ENCODE data around the gene DCST1.

DNA sequence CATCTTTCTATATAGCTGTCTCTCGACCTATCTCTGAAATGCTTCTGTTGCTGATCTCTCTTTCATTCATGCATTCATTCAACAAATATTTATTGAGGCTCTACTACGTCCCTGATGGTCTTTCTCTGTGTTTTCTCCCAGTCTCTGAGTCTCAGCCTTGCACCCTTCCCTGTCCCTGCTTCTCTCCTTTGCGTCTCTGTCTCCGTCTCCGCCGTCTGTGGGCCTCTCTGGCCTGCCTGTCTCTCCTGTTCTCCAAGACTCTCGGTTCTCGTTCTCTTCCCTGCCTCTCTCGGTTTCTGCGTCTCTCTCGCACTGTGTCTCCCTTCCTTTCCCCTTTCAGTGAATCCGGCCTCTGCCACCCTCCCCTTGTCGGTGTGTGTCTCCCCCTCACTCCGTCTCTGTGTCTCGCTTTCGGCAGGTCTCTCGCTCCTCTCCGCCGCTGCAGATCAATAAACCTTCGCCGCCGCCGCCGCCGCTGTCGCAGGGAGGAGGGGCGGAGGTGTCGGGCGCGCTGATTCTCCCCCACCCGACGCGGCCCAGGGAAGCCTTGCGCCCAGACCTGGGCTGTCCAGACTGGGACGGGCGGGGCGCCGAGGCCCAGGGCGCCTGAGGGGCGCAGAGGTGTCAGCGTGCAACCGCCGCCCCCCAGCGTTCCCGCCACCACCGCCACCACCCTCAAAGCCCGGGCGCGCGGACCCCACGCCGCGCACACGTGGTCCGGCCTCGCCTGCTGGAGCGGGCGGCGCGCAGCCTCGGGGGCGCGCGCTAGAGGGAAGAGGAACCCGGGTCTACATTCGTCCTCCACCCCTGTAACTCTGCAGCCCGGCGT lies 48.1 kb downstream of the DCST1 start:
- TF ChIP-seq POLR2AphosphoS5 (IDR thresholded peaks at IDR 0.05; ENCODE audit: low read depth, low read length) (no peak), POLR2A (IDR thresholded peaks at IDR 0.05; ENCODE audit: low read depth, low read length) (no peak), POU2F2 (IDR thresholded peaks at IDR 0.05; ENCODE audit: low read depth, low read length) (no peak), SPI1 (IDR thresholded peaks at IDR 0.05; ENCODE audit: low read depth, low read length) (no peak), TAF1 (IDR thresholded peaks at IDR 0.05; ENCODE audit: low read depth, low read length) (no peak)

Data from GM12891 (cell line).